SK-N-SH (cell line): ENCODE measurements around the gene WIPF2. TPM values are rescaled to one million over a fixed set of nuclear protein-coding genes. Genes with fewer than 3 reads are reported as not detected.
A peak's percentile ranks its signal among the peaks of the same experiment; 100 is the strongest.

Source experiments
- CTCF ChIA-PET: fragments of 300-600, 350-600 bp; formaldehyde crosslinking; extraction: SDS; loops from one replicate; lab custom pipeline; 2021; lab: Yijun Ruan, JAX
- POLR2A ChIA-PET: fragments of 350-600 bp; sonication (Branson Sonifier 250); formaldehyde crosslinking; extraction: SDS; loops from one replicate; lab custom pipeline; 2020; ENCODE audit warnings: antibody characterized with exemption, inconsistent platforms; lab: Yijun Ruan, JAX
- DNase-seq: peaks from one replicate; pipeline ENCODE4 v3.0.0; 2012
- H2AFZ ChIP-seq: fragments of 200-600 bp; sonication (generic); 2 replicates; pipeline ENCODE4 v1.8.1; 2016; ENCODE audit warnings: antibody characterized with exemption, mild to moderate bottlenecking, low read depth
- H3F3A ChIP-seq: fragments of 200-600 bp; sonication (generic); replicated peaks from 2 replicates; pipeline ENCODE3; 2016; ENCODE audit warnings: antibody characterized with exemption, mild to moderate bottlenecking; ENCODE audit not compliant: insufficient read depth
- H3K27ac ChIP-seq, 2 experiments: fragments of 200-500 bp in 1 of 2; fragments of 200-600 bp in 1 of 2; sonication (Bioruptor generic) in 1 of 2; sonication (generic), shearing (Covaris generic) in 1 of 2; 2 replicates each; pipeline versions ENCODE4 v1.5.1 to v1.6.1; 2014 to 2016; ENCODE audit warnings: low read depth in 2 of 2, inconsistent platforms in 1 of 2, low read length in 1 of 2, mild to moderate bottlenecking in 1 of 2, mixed read lengths in 1 of 2
- H3K27me3 ChIP-seq: fragments of 200-600 bp; sonication (generic), shearing (Covaris generic); 2 replicates; pipeline ENCODE4 v1.6.1; 2016; ENCODE audit warnings: mixed run types; ENCODE audit not compliant: insufficient read depth
- H3K36me3 ChIP-seq, 2 experiments: fragments of 200-500 bp in 1 of 2; fragments of 200-600 bp in 1 of 2; sonication (Bioruptor generic) in 1 of 2; sonication (generic) in 1 of 2; replicated peaks in 1 of 2; 2 replicates each; pipeline versions ENCODE3 to v1.5.1; 2014 to 2016; ENCODE audit warnings: low read length in 1 of 2, mild to moderate bottlenecking in 1 of 2; ENCODE audit not compliant: insufficient read depth in 2 of 2, control insufficient read depth in 1 of 2
- H3K4me1 ChIP-seq, 2 experiments: fragments of 200-500 bp in 1 of 2; fragments of 200-600 bp in 1 of 2; sonication (Bioruptor generic) in 1 of 2; sonication (generic), shearing (Covaris generic) in 1 of 2; 2 replicates each; pipeline versions ENCODE4 v1.5.1 to v1.6.1; 2014 to 2016; ENCODE audit warnings: low read depth in 1 of 2, low read length in 1 of 2, mixed run types in 1 of 2; ENCODE audit not compliant: insufficient read depth in 2 of 2, control insufficient read depth in 1 of 2
- H3K4me2 ChIP-seq: fragments of 200-600 bp; sonication (generic), shearing (Covaris generic); 2 replicates; pipeline ENCODE4 v1.6.1; 2017; ENCODE audit warnings: mixed run types
- H3K4me3 ChIP-seq, 2 experiments: fragments of 200-500 bp in 1 of 2; fragments of 200-600 bp in 1 of 2; sonication (Bioruptor generic) in 1 of 2; sonication (generic), shearing (Covaris generic) in 1 of 2; 2 replicates each; pipeline versions ENCODE4 v1.5.1 to v1.8.1; 2014 to 2016; ENCODE audit warnings: low read depth in 2 of 2, inconsistent platforms in 1 of 2, low read length in 1 of 2, mild to moderate bottlenecking in 1 of 2, mixed read lengths in 1 of 2, moderate library complexity in 1 of 2
- H3K79me2 ChIP-seq: fragments of 200-600 bp; sonication (generic); 2 replicates; pipeline ENCODE4 v1.8.1; 2017; ENCODE audit warnings: mild to moderate bottlenecking; ENCODE audit not compliant: insufficient read depth
- H3K9ac ChIP-seq: fragments of 200-600 bp; sonication (generic); 2 replicates; pipeline ENCODE4 v1.6.1; 2017; ENCODE audit warnings: mixed run types
- H3K9me2 ChIP-seq: fragments of 200-600 bp; sonication (generic); 2 replicates; pipeline ENCODE4 v1.6.1; 2017; ENCODE audit warnings: mixed run types
- H3K9me3 ChIP-seq: fragments of 200-600 bp; sonication (generic); 2 replicates; pipeline ENCODE4 v1.6.1; 2017; ENCODE audit warnings: mixed run types, mild to moderate bottlenecking, moderate library complexity
- H4K20me1 ChIP-seq: fragments of 200-600 bp; sonication (generic); 2 replicates; pipeline ENCODE4 v1.6.1; 2017; ENCODE audit warnings: mild to moderate bottlenecking, mixed run types; ENCODE audit not compliant: insufficient read depth
- FOSL2 ChIP-seq: IDR thresholded peaks from 2 replicates; pipeline ENCODE4 v1.4.0; 2012; ENCODE audit warnings: low read depth, mild to moderate bottlenecking, moderate library complexity, borderline replicate concordance
- FOXJ3 ChIP-seq: sonication (generic); formaldehyde crosslinking; IDR thresholded peaks from 2 replicates; pipeline ENCODE4 v1.5.1; 2020; ENCODE audit warnings: mild to moderate bottlenecking, missing genetic modification reagents
- FOXM1 ChIP-seq: IDR thresholded peaks from 2 replicates; pipeline ENCODE4 v1.4.0; 2012; ENCODE audit warnings: low read depth, mild to moderate bottlenecking
- GABPA ChIP-seq: IDR thresholded peaks from 2 replicates; pipeline ENCODE4 v1.4.0; 2012; ENCODE audit warnings: low read depth, mild to moderate bottlenecking
- GATA2 ChIP-seq: sonication (generic); formaldehyde crosslinking; IDR thresholded peaks from 2 replicates; pipeline ENCODE4 v1.5.0; 2020; ENCODE audit warnings: mild to moderate bottlenecking, missing genetic modification reagents
- JUND ChIP-seq: IDR thresholded peaks from 2 replicates; pipeline ENCODE4 v1.4.0; 2012
- MEF2A ChIP-seq: IDR thresholded peaks from 2 replicates; pipeline ENCODE4 v1.4.0; 2012; ENCODE audit warnings: low read depth, borderline replicate concordance
- MXI1 ChIP-seq: IDR thresholded peaks from 2 replicates; pipeline ENCODE4 v1.6.1; 2012; ENCODE audit warnings: mild to moderate bottlenecking, low read depth, low read length, improper control_type of control experiment
- NFIC ChIP-seq: IDR thresholded peaks from 2 replicates; pipeline ENCODE4 v1.4.0; 2012; ENCODE audit warnings: borderline replicate concordance
- NRF1 ChIP-seq: IDR thresholded peaks from 2 replicates; pipeline ENCODE4 v1.6.1; 2012; ENCODE audit warnings: low read depth, mild to moderate bottlenecking, low read length
- POLR2AphosphoS5 ChIP-seq: IDR thresholded peaks from 2 replicates; pipeline ENCODE4 v1.6.1; 2012; ENCODE audit warnings: low read depth, low read length
- RAD21 ChIP-seq: IDR thresholded peaks from 2 replicates; pipeline ENCODE4 v1.6.1; 2012; ENCODE audit warnings: mild to moderate bottlenecking, low read length
- RCOR1 ChIP-seq: fragments of 150-350 bp; IDR thresholded peaks from 2 replicates; pipeline ENCODE4 v1.6.1; 2017; ENCODE audit warnings: antibody characterized with exemption, low read length
- RXRA ChIP-seq: IDR thresholded peaks from 2 replicates; pipeline ENCODE4 v1.4.0; 2012; ENCODE audit warnings: low read depth, mild to moderate bottlenecking, borderline replicate concordance
- SMC3 ChIP-seq: IDR thresholded peaks from 2 replicates; pipeline ENCODE4 v1.6.1; 2012; ENCODE audit warnings: low read depth, low read length, improper control_type of control experiment
- TAF1 ChIP-seq: IDR thresholded peaks from 2 replicates; pipeline ENCODE4 v1.6.1; 2012; ENCODE audit warnings: low read depth, mild to moderate bottlenecking, low read length, moderate library complexity, borderline replicate concordance
- TCF12 ChIP-seq: IDR thresholded peaks from 2 replicates; pipeline ENCODE4 v1.4.0; 2012
- WGBS: methylation state at CpG from one replicate; pipeline ENCODE4 v1.1.6; 2017; ENCODE audit warnings: low lambda C conversion rate; 5-methylcytosine and 5-hydroxymethylcytosine counted together
- polyA plus RNA-seq, 3 experiments: library from polyadenylated mRNA; depleted of rRNA; stranded (reverse); fragments of >200 nt; gene quantifications; 2 replicates each; pipeline ENCODE4 v1.2.3, GENCODE V29; 2012
- TF ChIP-seq, protein P1 (sequence below): IDR thresholded peaks from 2 replicates; pipeline ENCODE4 v1.4.0; 2012; ENCODE audit warnings: low read depth, borderline replicate concordance
- TF ChIP-seq, protein P2 (sequence below): IDR thresholded peaks from 2 replicates; pipeline ENCODE4 v1.4.0; 2012; ENCODE audit warnings: low read depth
- TF ChIP-seq, protein P3 (sequence below): fragments of 150-350 bp; IDR thresholded peaks from 2 replicates; pipeline ENCODE4 v1.6.1; 2017; ENCODE audit warnings: antibody characterized with exemption, low read length, low read depth, borderline replicate concordance
- TF ChIP-seq, protein P4 (sequence below): IDR thresholded peaks from 2 replicates; pipeline ENCODE4 v1.4.0; 2012; ENCODE audit warnings: low read depth, borderline replicate concordance
- TF ChIP-seq, protein P5 (sequence below): fragments of 200-600 bp; sonication (generic); IDR thresholded peaks from 2 replicates; pipeline ENCODE4 v1.6.1; 2017; ENCODE audit warnings: antibody characterized with exemption, mild to moderate bottlenecking, moderate library complexity

WIPF2 gene
- polyA plus RNA-seq, 1 of the 3 experiments (the other 2 are of a cell fraction) = 6.8 TPM

GRCh38 chr17:40316571-40317344 is 97.7 kb downstream of the WIPF2 start (continued):
- TF ChIP-seq, protein P1, sequence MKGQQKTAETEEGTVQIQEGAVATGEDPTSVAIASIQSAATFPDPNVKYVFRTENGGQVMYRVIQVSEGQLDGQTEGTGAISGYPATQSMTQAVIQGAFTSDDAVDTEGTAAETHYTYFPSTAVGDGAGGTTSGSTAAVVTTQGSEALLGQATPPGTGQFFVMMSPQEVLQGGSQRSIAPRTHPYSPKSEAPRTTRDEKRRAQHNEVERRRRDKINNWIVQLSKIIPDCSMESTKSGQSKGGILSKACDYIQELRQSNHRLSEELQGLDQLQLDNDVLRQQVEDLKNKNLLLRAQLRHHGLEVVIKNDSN = no peak
- peak; percentile 61; the same call in 1 of the 2 replicates for TF ChIP-seq MXI1
- peak; percentile 51; the same call in 1 of the 2 replicates for TF ChIP-seq TAF1
- TF ChIP-seq FOSL2 = peak; percentile 12; the same call in 1 of the 2 replicates
- TF ChIP-seq, protein P2, sequence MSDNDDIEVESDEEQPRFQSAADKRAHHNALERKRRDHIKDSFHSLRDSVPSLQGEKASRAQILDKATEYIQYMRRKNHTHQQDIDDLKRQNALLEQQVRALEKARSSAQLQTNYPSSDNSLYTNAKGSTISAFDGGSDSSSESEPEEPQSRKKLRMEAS = peak; percentile 72
- peak; percentile 16; the same call in 1 of the 2 replicates for TF ChIP-seq JUND
- no peak; the same call in 1 of the 2 replicates for TF ChIP-seq POLR2AphosphoS5
- no peak for TF ChIP-seq FOXJ3
- TF ChIP-seq, protein P3, sequence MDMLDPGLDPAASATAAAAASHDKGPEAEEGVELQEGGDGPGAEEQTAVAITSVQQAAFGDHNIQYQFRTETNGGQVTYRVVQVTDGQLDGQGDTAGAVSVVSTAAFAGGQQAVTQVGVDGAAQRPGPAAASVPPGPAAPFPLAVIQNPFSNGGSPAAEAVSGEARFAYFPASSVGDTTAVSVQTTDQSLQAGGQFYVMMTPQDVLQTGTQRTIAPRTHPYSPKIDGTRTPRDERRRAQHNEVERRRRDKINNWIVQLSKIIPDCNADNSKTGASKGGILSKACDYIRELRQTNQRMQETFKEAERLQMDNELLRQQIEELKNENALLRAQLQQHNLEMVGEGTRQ = no peak
- 0 out of 2 replicates have a peak, but pooled peaks have one; percentile 30 for TF ChIP-seq RXRA

GRCh38 chr17:40317345-40317873 is 98.3 kb downstream of the WIPF2 start:
- peaks cover 61 to 91% of the 10 kb centered on the region in 2 experiments for H3K4me1 ChIP-seq
- DNase-seq = peak; percentile 68
- H3K9ac ChIP-seq = peak overlapping the region; percentile 84
- no peaks in the 10 kb centered on the region for H3K9me2 ChIP-seq
- TF ChIP-seq FOXJ3 (no peak), RCOR1 (no peak; the same call in 1 of the 2 replicates), TCF12 (no peak; the same call in 1 of the 2 replicates), FOXM1 (no peak), FOSL2 (no peak), MEF2A (no peak), RAD21 (peak; percentile 45), MXI1 (no peak), GATA2 (no peak), POLR2AphosphoS5 (no peak), GABPA (no peak), SMC3 (peak; percentile 7; the same call in 1 of the 2 replicates), NRF1 (no peak), NFIC (no peak)
- TF ChIP-seq, protein P4, sequence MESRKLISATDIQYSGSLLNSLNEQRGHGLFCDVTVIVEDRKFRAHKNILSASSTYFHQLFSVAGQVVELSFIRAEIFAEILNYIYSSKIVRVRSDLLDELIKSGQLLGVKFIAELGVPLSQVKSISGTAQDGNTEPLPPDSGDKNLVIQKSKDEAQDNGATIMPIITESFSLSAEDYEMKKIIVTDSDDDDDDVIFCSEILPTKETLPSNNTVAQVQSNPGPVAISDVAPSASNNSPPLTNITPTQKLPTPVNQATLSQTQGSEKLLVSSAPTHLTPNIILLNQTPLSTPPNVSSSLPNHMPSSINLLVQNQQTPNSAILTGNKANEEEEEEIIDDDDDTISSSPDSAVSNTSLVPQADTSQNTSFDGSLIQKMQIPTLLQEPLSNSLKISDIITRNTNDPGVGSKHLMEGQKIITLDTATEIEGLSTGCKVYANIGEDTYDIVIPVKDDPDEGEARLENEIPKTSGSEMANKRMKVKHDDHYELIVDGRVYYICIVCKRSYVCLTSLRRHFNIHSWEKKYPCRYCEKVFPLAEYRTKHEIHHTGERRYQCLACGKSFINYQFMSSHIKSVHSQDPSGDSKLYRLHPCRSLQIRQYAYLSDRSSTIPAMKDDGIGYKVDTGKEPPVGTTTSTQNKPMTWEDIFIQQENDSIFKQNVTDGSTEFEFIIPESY = no peak
- TF ChIP-seq, protein P1 = no peak
- TF ChIP-seq, protein P5, sequence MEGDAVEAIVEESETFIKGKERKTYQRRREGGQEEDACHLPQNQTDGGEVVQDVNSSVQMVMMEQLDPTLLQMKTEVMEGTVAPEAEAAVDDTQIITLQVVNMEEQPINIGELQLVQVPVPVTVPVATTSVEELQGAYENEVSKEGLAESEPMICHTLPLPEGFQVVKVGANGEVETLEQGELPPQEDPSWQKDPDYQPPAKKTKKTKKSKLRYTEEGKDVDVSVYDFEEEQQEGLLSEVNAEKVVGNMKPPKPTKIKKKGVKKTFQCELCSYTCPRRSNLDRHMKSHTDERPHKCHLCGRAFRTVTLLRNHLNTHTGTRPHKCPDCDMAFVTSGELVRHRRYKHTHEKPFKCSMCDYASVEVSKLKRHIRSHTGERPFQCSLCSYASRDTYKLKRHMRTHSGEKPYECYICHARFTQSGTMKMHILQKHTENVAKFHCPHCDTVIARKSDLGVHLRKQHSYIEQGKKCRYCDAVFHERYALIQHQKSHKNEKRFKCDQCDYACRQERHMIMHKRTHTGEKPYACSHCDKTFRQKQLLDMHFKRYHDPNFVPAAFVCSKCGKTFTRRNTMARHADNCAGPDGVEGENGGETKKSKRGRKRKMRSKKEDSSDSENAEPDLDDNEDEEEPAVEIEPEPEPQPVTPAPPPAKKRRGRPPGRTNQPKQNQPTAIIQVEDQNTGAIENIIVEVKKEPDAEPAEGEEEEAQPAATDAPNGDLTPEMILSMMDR = peak; percentile 66
- TF ChIP-seq, protein P2 = 0 out of 2 replicates have a peak, but pooled peaks have one; percentile 30
- H4K20me1 ChIP-seq = peaks cover 20% of the 10 kb centered on the region
- peaks cover 63% of the 10 kb centered on the region for H3K79me2 ChIP-seq
- WGBS = 27% methylated on average over 6 of the region's 6 CpGs
- H3K9me3 ChIP-seq = no peaks in the 10 kb centered on the region
- H3K4me2 ChIP-seq = peak overlapping the region; percentile 95
- ChIA-PET CTCF (interaction anchor here (0.7 to 57.6 kb wide), 7 partner anchors 12 to 252 kb away, joined by 3 to 1706 read pairs (median 3); partner anchors contain the start of genes CDC6, GJD3 and RARA), POLR2A (interaction anchor here (0.7 to 2.9 kb wide), 7 partner anchors 8 to 34 kb away, joined by 3 to 7 read pairs (median 4); partner anchors contain the start of gene RARA)
- H3K27ac ChIP-seq = peak overlapping the region; percentile 94 to 95
- peaks cover 42% of the 10 kb centered on the region for H3F3A ChIP-seq
- H3K4me3 ChIP-seq = peak overlapping the region; percentile 89 to 96
- no peaks in the 10 kb centered on the region for H3K36me3 ChIP-seq
- no peak overlapping the region for H2AFZ ChIP-seq
- H3K27me3 ChIP-seq = no peaks in the 10 kb centered on the region
